ENCODE measurements around the gene DNAJC1. TPM values are rescaled to one million over a fixed set of nuclear protein-coding genes. Genes with fewer than 3 reads are reported as not detected.

The DNAJC1 gene
- polyA plus RNA-seq, 1 donor (not counting 4 experiments of a cell fraction or from before 2014, with no cell fraction given) = 24.8 TPM

- peak; percentile 58 for DNase-seq (ENCODE audit: low read depth, low spot score)
Measured at GRCh38 chr10:21926358-21926925, 77.1 kb downstream of the DNAJC1 start.

GRCh38 chr10:21925851-21926250, 77.7 kb downstream of the DNAJC1 start:
- Histone ChIP-seq H3K79me2 (ENCODE audit: control insufficient read depth, insufficient read depth, low read length) (no peaks in the 10 kb centered on the region), H3K9me1 (ENCODE audit: control insufficient read depth, extremely low read depth, insufficient read depth, low read length) (no peaks in the 10 kb centered on the region), H3K9ac (ENCODE audit: control insufficient read depth, extremely low read depth, insufficient read depth, low read length) (no peak overlapping the region), H3K9me3 (ENCODE audit: control insufficient read depth, low read depth, low read length) (no peaks in the 10 kb centered on the region), H4K20me1 (ENCODE audit: control insufficient read depth, extremely low read depth, insufficient read depth, low read length) (no peaks in the 10 kb centered on the region), H3K27ac (ENCODE audit: control insufficient read depth, insufficient read depth, low read length) (no peak overlapping the region), H3K4me1 (ENCODE audit: control insufficient read depth, extremely low read depth, insufficient read depth, low read length) (peaks cover 35% of the 10 kb centered on the region), H3K4me2 (ENCODE audit: control insufficient read depth, extremely low read depth, insufficient read depth, low read depth, low read length) (peak overlapping the region; percentile 71), H3K27me3 (ENCODE audit: control insufficient read depth, extremely low read depth, insufficient read depth, low read length) (no peaks in the 10 kb centered on the region), H3K36me3 (ENCODE audit: control insufficient read depth in 2 of 2, extremely low read depth in 1 of 2, insufficient read depth in 2 of 2, low read length in 2 of 2) (no peaks in the 10 kb centered on the region), H3K4me3 (ENCODE audit: control insufficient read depth in 2 of 3, extremely low read depth in 1 of 3, insufficient read depth in 2 of 3, low read depth in 1 of 3, low read length in 3 of 3) (no peak overlapping the region), H2AFZ (ENCODE audit: control insufficient read depth, low read length) (no peak overlapping the region)
- DNase-seq (ENCODE audit: low read depth, low spot score) (no peak), FAIRE-seq (no peak)
- dilution Hi-C loops (cut with MboI; ENCODE audit: extremely low pct_ligation_motif_present, low sequenced_read_pairs) = no loop called here
- no peak for TF ChIP-seq EZH2 (IDR thresholded peaks at IDR 0.05; ENCODE audit: low read length)
- TF ChIP-seq CTCF (optimal IDR thresholded peaks at IDR 0.05 in 1 of 3, IDR thresholded peaks at IDR 0.05 in 1 of 3, conservative IDR thresholded peaks at IDR 0.05 in 1 of 3; ENCODE audit: extremely low read depth in 1 of 3, insufficient read depth in 2 of 3, low read length in 3 of 3) = no peak

More at GRCh38 chr10:21926358-21926925, 77.1 kb downstream of the DNAJC1 start:
- H3K9ac ChIP-seq (ENCODE audit: control insufficient read depth, extremely low read depth, insufficient read depth, low read length) = no peak overlapping the region
- no peaks in the 10 kb centered on the region for H3K79me2 ChIP-seq (ENCODE audit: control insufficient read depth, insufficient read depth, low read length)
- H4K20me1 ChIP-seq (ENCODE audit: control insufficient read depth, extremely low read depth, insufficient read depth, low read length) = no peaks in the 10 kb centered on the region
- peaks cover 35% of the 10 kb centered on the region for H3K4me1 ChIP-seq (ENCODE audit: control insufficient read depth, extremely low read depth, insufficient read depth, low read length)
- dilution Hi-C loops (cut with MboI; ENCODE audit: extremely low pct_ligation_motif_present, low sequenced_read_pairs) = no loop called here
- no peaks in the 10 kb centered on the region for H3K27me3 ChIP-seq (ENCODE audit: control insufficient read depth, extremely low read depth, insufficient read depth, low read length)
- no peaks in the 10 kb centered on the region for H3K9me3 ChIP-seq (ENCODE audit: control insufficient read depth, low read depth, low read length)
- H3K4me2 ChIP-seq (ENCODE audit: control insufficient read depth, extremely low read depth, insufficient read depth, low read depth, low read length) = peak overlapping the region; percentile 71
- H3K9me1 ChIP-seq (ENCODE audit: control insufficient read depth, extremely low read depth, insufficient read depth, low read length) = no peaks in the 10 kb centered on the region
- H3K4me3 ChIP-seq (ENCODE audit: control insufficient read depth in 2 of 3, extremely low read depth in 1 of 3, insufficient read depth in 2 of 3, low read depth in 1 of 3, low read length in 3 of 3) = peak overlapping the region in 1 of 3 experiments; percentile 21
- FAIRE-seq = no peak
- no peak overlapping the region for H2AFZ ChIP-seq (ENCODE audit: control insufficient read depth, low read length)
- H3K36me3 ChIP-seq (ENCODE audit: control insufficient read depth in 2 of 2, extremely low read depth in 1 of 2, insufficient read depth in 2 of 2, low read length in 2 of 2) = no peaks in the 10 kb centered on the region
- peak overlapping the region; percentile 51 for H3K27ac ChIP-seq (ENCODE audit: control insufficient read depth, insufficient read depth, low read length)
- no peak for TF ChIP-seq EZH2 (IDR thresholded peaks at IDR 0.05; ENCODE audit: low read length)
- TF ChIP-seq CTCF (optimal IDR thresholded peaks at IDR 0.05 in 1 of 3, IDR thresholded peaks at IDR 0.05 in 1 of 3, conservative IDR thresholded peaks at IDR 0.05 in 1 of 3; ENCODE audit: extremely low read depth in 1 of 3, insufficient read depth in 2 of 3, low read length in 3 of 3) = no peak
